Activated CD4-positive, alpha-beta T cell treated with anti-CD3 and anti-CD28 coated beads for 36 hours (primary cell): ENCODE results near the gene LSM3. TPM values are rescaled to one million over a fixed set of nuclear protein-coding genes. Genes with fewer than 3 reads are reported as not detected.
"Not testable (repeated sequence)": the region's sequence is repeated elsewhere in the genome, so short reads cannot be mapped to it uniquely, and the experiment has no call there.

Experiments used
- ATAC-seq: fragments of 200-7000 bp; cut with Tn5 transposase; one replicate; pipeline ENCODE4 v1.10.0; 2021; ENCODE audit warnings: mild to moderate bottlenecking, moderate library complexity
- CTCF ChIA-PET: fragments of 350-600 bp; sonication (Branson Sonifier 250); formaldehyde crosslinking; loops from one replicate; lab custom pipeline; 2021; ENCODE audit warnings: antibody characterized with exemption; lab: Charles Lee
- POLR2A ChIA-PET: fragments of 350-600 bp; sonication (Branson Sonifier 250); formaldehyde crosslinking; loops from one replicate; lab custom pipeline; 2021; ENCODE audit warnings: antibody characterized with exemption, inconsistent platforms; lab: Charles Lee
- DNase-seq: peaks from one replicate; pipeline ENCODE4 v3.0.0-alpha.2; 2020
- H3K27ac Mint-ChIP-seq: one replicate; pipeline ENCODE4 v1.8.0; 2021; ENCODE audit warnings: mixed read lengths
- H3K27me3 Mint-ChIP-seq: one replicate; pipeline ENCODE4 v1.8.0; 2021; ENCODE audit warnings: mixed read lengths
- H3K36me3 Mint-ChIP-seq: one replicate; pipeline ENCODE4 v1.8.0; 2021; ENCODE audit warnings: low read depth, mixed read lengths
- H3K4me1 Mint-ChIP-seq: one replicate; pipeline ENCODE4 v1.8.0; 2021; ENCODE audit warnings: mixed read lengths
- H3K4me3 Mint-ChIP-seq: one replicate; pipeline ENCODE4 v1.8.0; 2021; ENCODE audit warnings: mild to moderate bottlenecking, moderate library complexity, mixed read lengths
- H3K9me3 Mint-ChIP-seq: one replicate; pipeline ENCODE4 v1.8.0; 2021; ENCODE audit warnings: low read depth, mixed read lengths
- intact Hi-C, 2 experiments: fragments of 100-400 bp; cut with DNase I in 1 of 2; cut with micrococcal nuclease in 1 of 2; formaldehyde crosslinking; loops; one replicate each; pipeline versions ENCODE4 v1.14.2 to v1.15.1; 2022 to 2024; cut with DNase I, micrococcal nuclease
- total RNA-seq, 2 experiments: library from RNA; stranded (reverse); gene quantifications; one replicate each; pipeline ENCODE4 v1.2.3, GENCODE V29; 2021

LSM3 gene
- total RNA-seq, 2 experiments from 2014 or later: 23.0 to 30.2 TPM

- ChIA-PET CTCF (interaction anchor here (1.3 to 2.1 kb wide), 2 partner anchors 10 to 67 kb away, joined by 3 to 10 read pairs; no protein-coding TSS in a partner anchor), POLR2A (no interaction called here)
- peaks cover 23% of the 10 kb centered on the region for H3K27me3 Mint-ChIP-seq
- H3K27ac Mint-ChIP-seq: no peak overlapping the region
- H3K4me1 Mint-ChIP-seq: no peaks in the 10 kb centered on the region
- H3K36me3 Mint-ChIP-seq: peaks cover 12% of the 10 kb centered on the region
- ATAC-seq (no peak), DNase-seq (no peak)
- peaks cover 11% of the 10 kb centered on the region for H3K9me3 Mint-ChIP-seq
- no peak overlapping the region for H3K4me3 Mint-ChIP-seq
- intact Hi-C loops: no loop called here
Observed at GRCh38 chr3:14221902-14222301, 43.3 kb downstream of the LSM3 start.

GRCh38 chr3:14222457-14222856 lies 43.8 kb downstream of the LSM3 start:
- DNase-seq (no peak), ATAC-seq (no peak)
- Mint-ChIP-seq H3K27ac (no peak overlapping the region), H3K9me3 (peaks cover 11% of the 10 kb centered on the region), H3K36me3 (peaks cover 12% of the 10 kb centered on the region), H3K4me1 (no peaks in the 10 kb centered on the region), H3K4me3 (no peak overlapping the region), H3K27me3 (peaks cover 23% of the 10 kb centered on the region)
- ChIA-PET CTCF (interaction anchor here (0.7 to 2.1 kb wide), 4 partner anchors 10 to 66 kb away, joined by 3 to 10 read pairs (median 4); no protein-coding TSS in a partner anchor), POLR2A (no interaction called here)
- intact Hi-C loops: no loop called here

GRCh38 chr3:14222900-14223594 lies 44.4 kb downstream of the LSM3 start:
- DNase-seq (no peak), ATAC-seq (no peak)
- CTCF ChIA-PET: interaction anchor here (0.6 to 2.1 kb wide), 7 partner anchors 9 to 619 kb away, joined by 3 to 10 read pairs (median 3); no protein-coding TSS in a partner anchor
- POLR2A ChIA-PET: no interaction called here
- Mint-ChIP-seq H3K27me3 (peaks cover 23% of the 10 kb centered on the region), H3K4me3 (no peak overlapping the region), H3K4me1 (no peaks in the 10 kb centered on the region), H3K27ac (no peak overlapping the region), H3K36me3 (peaks cover 12% of the 10 kb centered on the region), H3K9me3 (peaks cover 11% of the 10 kb centered on the region)
- intact Hi-C loops: no loop called here

GRCh38 chr3:14223595-14223994 lies 45.0 kb downstream of the LSM3 start:
- CTCF ChIA-PET: interaction anchor here (0.6 to 2.1 kb wide), 4 partner anchors 8 to 618 kb away, joined by 3 to 10 read pairs (median 6); no protein-coding TSS in a partner anchor
- no peak for ATAC-seq

GRCh38 chr3:14224895-14225294 lies 46.3 kb downstream of the LSM3 start:
- ChIA-PET POLR2A (no interaction called here), CTCF (interaction anchor here (1.6 kb wide), 1 partner anchor 20 kb away, joined by 8 read pairs; no protein-coding TSS in a partner anchor)
- Mint-ChIP-seq H3K9me3 (peaks cover 11% of the 10 kb centered on the region), H3K4me1 (no peaks in the 10 kb centered on the region), H3K27ac (no peak overlapping the region), H3K36me3 (peaks cover 12% of the 10 kb centered on the region), H3K4me3 (no peak overlapping the region), H3K27me3 (peaks cover 23% of the 10 kb centered on the region)
- no peak for DNase-seq
- intact Hi-C loops: no loop called here
- ATAC-seq: no peak

More at GRCh38 chr3:14223595-14223994, 45.0 kb downstream of the LSM3 start:
- intact Hi-C loops: no loop called here
- Mint-ChIP-seq H3K4me1 (no peaks in the 10 kb centered on the region), H3K27me3 (peaks cover 23% of the 10 kb centered on the region), H3K4me3 (no peak overlapping the region), H3K9me3 (peaks cover 11% of the 10 kb centered on the region), H3K27ac (no peak overlapping the region), H3K36me3 (peaks cover 12% of the 10 kb centered on the region)
- DNase-seq: no peak
- POLR2A ChIA-PET: no interaction called here

GRCh38 chr3:14225421-14225820 lies 46.8 kb downstream of the LSM3 start:
- POLR2A ChIA-PET: no interaction called here
- Mint-ChIP-seq H3K36me3 (peaks cover 12% of the 10 kb centered on the region), H3K4me1 (no peaks in the 10 kb centered on the region), H3K27me3 (peaks cover 25% of the 10 kb centered on the region), H3K4me3 (no peak overlapping the region), H3K9me3 (peaks cover 11% of the 10 kb centered on the region), H3K27ac (no peak overlapping the region)
- no peak for DNase-seq
- no peak for ATAC-seq
- CTCF ChIA-PET: no interaction called here
- intact Hi-C loops: no loop called here

- H3K36me3 Mint-ChIP-seq, intact Hi-C loops, CTCF ChIA-PET, ATAC-seq, DNase-seq, H3K4me3 Mint-ChIP-seq, H3K9me3 Mint-ChIP-seq, POLR2A ChIA-PET, H3K27ac Mint-ChIP-seq, H3K4me1 Mint-ChIP-seq: not testable (repeated sequence)
- H3K27me3 Mint-ChIP-seq: peaks cover 29% of the 10 kb centered on the region
Observed at GRCh38 chr3:14226351-14226750, 47.7 kb downstream of the LSM3 start.

- DNase-seq: no peak
- no peak overlapping the region for H3K4me3 Mint-ChIP-seq
- no peak overlapping the region for H3K27ac Mint-ChIP-seq
- peaks cover 4% of the 10 kb centered on the region for H3K4me1 Mint-ChIP-seq
- intact Hi-C loops: no loop called here
- POLR2A ChIA-PET: no interaction called here
- no peak for ATAC-seq
- CTCF ChIA-PET: no interaction called here
- no peaks in the 10 kb centered on the region for H3K9me3 Mint-ChIP-seq
- H3K36me3 Mint-ChIP-seq: no peaks in the 10 kb centered on the region
- peaks cover 34% of the 10 kb centered on the region for H3K27me3 Mint-ChIP-seq
Observed at GRCh38 chr3:14227856-14228255, 49.2 kb downstream of the LSM3 start.

- POLR2A ChIA-PET: no interaction called here
- CTCF ChIA-PET: interaction anchor here (0.9 to 1.4 kb wide), 3 partner anchors 10 to 33 kb away, joined by 4 to 7 read pairs (median 4); no protein-coding TSS in a partner anchor
- Mint-ChIP-seq H3K4me1 (peaks cover 5% of the 10 kb centered on the region), H3K27me3 (peaks cover 37% of the 10 kb centered on the region), H3K36me3 (peaks cover 4% of the 10 kb centered on the region), H3K9me3 (no peaks in the 10 kb centered on the region), H3K27ac (no peak overlapping the region), H3K4me3 (no peak overlapping the region)
- DNase-seq (no peak), ATAC-seq (no peak)
- intact Hi-C loops: no loop called here
Observed at GRCh38 chr3:14228681-14229470, 50.3 kb downstream of the LSM3 start.

GRCh38 chr3:14229695-14230094 lies 51.1 kb downstream of the LSM3 start:
- peaks cover 35% of the 10 kb centered on the region for H3K27me3 Mint-ChIP-seq
- ATAC-seq, H3K27ac Mint-ChIP-seq, H3K4me1 Mint-ChIP-seq, DNase-seq, POLR2A ChIA-PET, H3K36me3 Mint-ChIP-seq, H3K4me3 Mint-ChIP-seq, H3K9me3 Mint-ChIP-seq, intact Hi-C loops: not testable (repeated sequence)
- CTCF ChIA-PET: interaction anchor here (0.9 to 1.4 kb wide), 3 partner anchors 10 to 32 kb away, joined by 4 to 7 read pairs (median 4); no protein-coding TSS in a partner anchor

GRCh38 chr3:14230729-14231128 lies 52.1 kb downstream of the LSM3 start:
- intact Hi-C loops: no loop called here
- CTCF ChIA-PET: interaction anchor here (0.6 to 2.4 kb wide), 3 partner anchors 8 to 1933 kb away, joined by 3 to 10 read pairs (median 3); no protein-coding TSS in a partner anchor
- ATAC-seq (no peak), DNase-seq (no peak)
- Mint-ChIP-seq H3K36me3 (peaks cover 4% of the 10 kb centered on the region), H3K27ac (no peak overlapping the region), H3K4me3 (no peak overlapping the region), H3K4me1 (peaks cover 12% of the 10 kb centered on the region), H3K9me3 (peaks cover 3% of the 10 kb centered on the region), H3K27me3 (peaks cover 32% of the 10 kb centered on the region)
- POLR2A ChIA-PET: interaction anchor here (0.6 kb wide), 1 partner anchor 743 kb away, joined by 3 read pairs; no protein-coding TSS in a partner anchor
